H9 (cell line): ENCODE measurements around the gene EPS15. TPM values are rescaled to one million over a fixed set of nuclear protein-coding genes. Genes with fewer than 3 reads are reported as not detected.

Source experiments
- DNase-seq: peaks from one replicate; pipeline ENCODE4 v3.0.0-alpha.2; 2017
- H2AFZ ChIP-seq: one replicate; pipeline ENCODE4 v1.6.1; 2013; ENCODE audit warnings: mild to moderate bottlenecking, low read length, control low read depth, moderate library complexity
- H2AK5ac ChIP-seq: 2 replicates; pipeline ENCODE4 v1.6.1; 2013; ENCODE audit warnings: low read length, control low read depth, mixed read lengths; ENCODE audit not compliant: insufficient read length
- H2BK120ac ChIP-seq: one replicate; pipeline ENCODE4 v1.6.1; 2013; ENCODE audit warnings: low read depth, mild to moderate bottlenecking, low read length, control low read depth, inconsistent platforms; ENCODE audit not compliant: poor library complexity, severe bottlenecking
- H2BK12ac ChIP-seq: 2 replicates; pipeline ENCODE4 v1.6.1; 2013; ENCODE audit warnings: low read length, control low read depth, mixed read lengths, low read depth; ENCODE audit not compliant: insufficient read length
- H2BK15ac ChIP-seq: 2 replicates; pipeline ENCODE4 v1.6.1; 2013; ENCODE audit warnings: low read depth, low read length, control low read depth
- H2BK20ac ChIP-seq: one replicate; pipeline ENCODE4 v1.6.1; 2013; ENCODE audit warnings: low read depth, mild to moderate bottlenecking, low read length, control low read depth, inconsistent platforms; ENCODE audit not compliant: poor library complexity, severe bottlenecking
- H2BK5ac ChIP-seq: 2 replicates; pipeline ENCODE4 v1.6.1; 2013; ENCODE audit warnings: low read length, control low read depth, mixed read lengths; ENCODE audit not compliant: insufficient read length
- H3K14ac ChIP-seq: 2 replicates; pipeline ENCODE4 v1.6.1; 2013; ENCODE audit warnings: low read length, control low read depth; ENCODE audit not compliant: insufficient read depth
- H3K18ac ChIP-seq: 2 replicates; pipeline ENCODE4 v1.6.1; 2013; ENCODE audit warnings: low read depth, mild to moderate bottlenecking, mixed read lengths, low read length, control low read depth; ENCODE audit not compliant: insufficient read length
- H3K23ac ChIP-seq: 2 replicates; pipeline ENCODE4 v1.6.1; 2013; ENCODE audit warnings: low read length, control low read depth, mixed read lengths, low read depth; ENCODE audit not compliant: insufficient read length
- H3K23me2 ChIP-seq: 2 replicates; pipeline ENCODE4 v1.6.1; 2013; ENCODE audit warnings: low read depth, mild to moderate bottlenecking, mixed read lengths, low read length, control low read depth; ENCODE audit not compliant: insufficient read length, poor library complexity, severe bottlenecking
- H3K27ac ChIP-seq: 2 replicates; pipeline ENCODE4 v1.5.1; 2013; ENCODE audit warnings: low read length, control low read depth, mixed read lengths, low read depth; ENCODE audit not compliant: insufficient read length
- H3K27me3 ChIP-seq: 2 replicates; pipeline ENCODE4 v1.6.1; 2013; ENCODE audit warnings: low read length, control low read depth, inconsistent platforms; ENCODE audit not compliant: insufficient read depth
- H3K4ac ChIP-seq: 2 replicates; pipeline ENCODE4 v1.6.1; 2013; ENCODE audit warnings: low read depth, mild to moderate bottlenecking, control low read depth, inconsistent platforms, low read length, moderate library complexity
- H3K4me1 ChIP-seq: 2 replicates; pipeline ENCODE4 v1.6.1; 2013; ENCODE audit warnings: low read length, control low read depth, inconsistent platforms; ENCODE audit not compliant: insufficient read depth
- H3K4me2 ChIP-seq: 2 replicates; pipeline ENCODE4 v1.6.1; 2013; ENCODE audit warnings: low read length, control low read depth, mixed read lengths; ENCODE audit not compliant: insufficient read length, insufficient read depth
- H3K56ac ChIP-seq: 2 replicates; pipeline ENCODE4 v1.6.1; 2013; ENCODE audit warnings: low read depth, mild to moderate bottlenecking, mixed read lengths, low read length, control low read depth; ENCODE audit not compliant: insufficient read length
- H3K79me1 ChIP-seq: 2 replicates; pipeline ENCODE4 v1.6.1; 2013; ENCODE audit warnings: low read depth, mild to moderate bottlenecking, moderate library complexity, low read length, control low read depth, inconsistent platforms; ENCODE audit not compliant: insufficient read depth, poor library complexity, severe bottlenecking
- H3K79me2 ChIP-seq: 2 replicates; pipeline ENCODE4 v1.6.1; 2013; ENCODE audit warnings: low read length, control low read depth, inconsistent platforms; ENCODE audit not compliant: insufficient read depth
- H3K9ac ChIP-seq: 2 replicates; pipeline ENCODE4 v1.6.1; 2013; ENCODE audit warnings: low read length, control low read depth, mixed read lengths; ENCODE audit not compliant: insufficient read length; ENCODE audit errors: extremely low read depth
- H3K9me3 ChIP-seq: one replicate; pipeline ENCODE4 v1.6.1; 2013; ENCODE audit warnings: low read depth, low read length, inconsistent platforms; ENCODE audit not compliant: control insufficient read depth
- H3T11ph ChIP-seq: one replicate; pipeline ENCODE4 v1.6.1; 2013; ENCODE audit warnings: mild to moderate bottlenecking, low read length, control low read depth, inconsistent platforms
- H4K20me1 ChIP-seq: one replicate; pipeline ENCODE4 v1.6.1; 2013; ENCODE audit not compliant: control insufficient read depth, insufficient read length, insufficient read depth
- H4K5ac ChIP-seq: 2 replicates; pipeline ENCODE4 v1.6.1; 2013; ENCODE audit warnings: low read depth, mild to moderate bottlenecking, mixed read lengths, low read length, control low read depth; ENCODE audit not compliant: insufficient read length
- H4K8ac ChIP-seq: replicated peaks from 2 replicates; pipeline ENCODE4 v1.6.1; 2013; ENCODE audit warnings: low read length, control low read depth, mixed read lengths, low read depth; ENCODE audit not compliant: insufficient read length
- H4K91ac ChIP-seq: 2 replicates; pipeline ENCODE4 v1.6.1; 2013; ENCODE audit warnings: low read depth, mild to moderate bottlenecking, moderate library complexity, mixed read lengths, low read length, control low read depth; ENCODE audit not compliant: insufficient read length
- H3K27ac Mint-ChIP-seq, 3 experiments: 2 replicates in 2 of 3; 3 replicates in 1 of 3; pipeline ENCODE4 v1.8.0; 2020 to 2021; ENCODE audit warnings: mixed read lengths in 3 of 3, mild to moderate bottlenecking in 1 of 3, moderate library complexity in 1 of 3
- H3K27me3 Mint-ChIP-seq: 2 replicates; pipeline ENCODE4 v1.8.0; 2021; ENCODE audit warnings: low read depth, mild to moderate bottlenecking, moderate library complexity, mixed read lengths
- H3K36me3 Mint-ChIP-seq, 3 experiments: 2 replicates in 2 of 3; 3 replicates in 1 of 3; pipeline ENCODE4 v1.8.0; 2020 to 2021; ENCODE audit warnings: low read depth in 3 of 3, mixed read lengths in 3 of 3; ENCODE audit not compliant: insufficient read depth in 1 of 3
- H3K4me1 Mint-ChIP-seq, 2 experiments: 2 replicates each; pipeline ENCODE4 v1.8.0; 2020; ENCODE audit warnings: mixed read lengths in 2 of 2
- H3K4me3 Mint-ChIP-seq, 2 experiments: 2 replicates in 1 of 2; 3 replicates in 1 of 2; pipeline ENCODE4 v1.8.0; 2020 to 2021; ENCODE audit warnings: mild to moderate bottlenecking in 2 of 2, mixed read lengths in 2 of 2, moderate library complexity in 1 of 2
- H3K9me3 Mint-ChIP-seq, 2 experiments: 2 replicates in 1 of 2; 3 replicates in 1 of 2; pipeline ENCODE4 v1.8.0; 2020; ENCODE audit warnings: mild to moderate bottlenecking in 2 of 2, mixed read lengths in 2 of 2, moderate library complexity in 1 of 2
- CTCF ChIP-seq: fragments of 200-600 bp; sonication (generic); conservative IDR thresholded peaks from 3 replicates; pipeline ENCODE4 v1.8.0; 2021; ENCODE audit warnings: antibody characterized with exemption, mild to moderate bottlenecking
- WGBS: extraction: QIAGEN DNeasy Blood & Tissue Kit; methylation state at CpG from one replicate; pipeline ENCODE4 v1.1.7; 2013; ENCODE audit warnings: missing lambda C conversion rate, low lambda C conversion rate, mixed read lengths; ENCODE audit not compliant: insufficient read length; ENCODE audit errors: extremely low coverage; 5-methylcytosine and 5-hydroxymethylcytosine counted together
- total RNA-seq: library from RNA; stranded (reverse); gene quantifications from 2 replicates; pipeline ENCODE4 v1.2.1, GENCODE V29; 2021

Gene EPS15
- total RNA-seq, 1 experiment from 2014 or later = 44.1 TPM

GRCh38 chr1:51543858-51544257 lies 24.8 kb upstream of the EPS15 start:
- Mint-ChIP-seq H3K27me3 (no peaks in the 10 kb centered on the region), H3K9me3 (no peaks in the 10 kb centered on the region), H3K4me1 (peaks cover under 1 to 2% of the 10 kb centered on the region in 2 experiments; a peak in 3 of 4 replicates), H3K27ac (no peak overlapping the region), H3K4me3 (no peak overlapping the region), H3K36me3 (no peaks in the 10 kb centered on the region)
- Histone ChIP-seq H2BK15ac (no peak overlapping the region), H3K23me2 (no peaks in the 10 kb centered on the region), H3K79me1 (no peaks in the 10 kb centered on the region), H2AFZ (no peak overlapping the region), H2BK5ac (no peak overlapping the region), H3K27me3 (no peaks in the 10 kb centered on the region), H3K4me2 (no peak overlapping the region), H3K4me1 (no peaks in the 10 kb centered on the region), H3T11ph (no peak overlapping the region), H3K9me3 (no peaks in the 10 kb centered on the region), H3K9ac (no peak overlapping the region), H2BK12ac (no peak overlapping the region), H3K14ac (no peak overlapping the region), H4K5ac (no peak overlapping the region), H2BK20ac (no peak overlapping the region), H2BK120ac (no peak overlapping the region), H2AK5ac (no peak overlapping the region), H3K4ac (no peak overlapping the region), H4K20me1 (no peaks in the 10 kb centered on the region), H4K8ac (no peak overlapping the region), H3K79me2 (no peaks in the 10 kb centered on the region), H3K27ac (no peak overlapping the region), H3K56ac (no peak overlapping the region), H3K18ac (no peak overlapping the region), H3K23ac (no peak overlapping the region), H4K91ac (no peak overlapping the region)
- TF ChIP-seq CTCF = no peak
- WGBS = no CpG with 5 or more reads among the region's 2 CpGs
- no peak for DNase-seq
